Sigmoid colon (tissue), 4 donors: ENCODE results near the gene RASGRF2.

Source experiments
- CTCF ChIP-seq, 4 experiments: fragments of 450-650 bp in 3 of 4; fragments of 200-600 bp in 1 of 4; IDR thresholded peaks; one replicate each; pipeline ENCODE4 v1.5.1; 2016 to 2019; ENCODE audit warnings: antibody characterized with exemption in 4 of 4, mild to moderate bottlenecking in 3 of 4, moderate library complexity in 2 of 4
- POLR2A ChIP-seq, 2 donors: fragments of 450-650 bp; IDR thresholded peaks; one replicate each; pipeline ENCODE4 v1.6.1; 2016; ENCODE audit warnings: antibody characterized with exemption in 2 of 2, mild to moderate bottlenecking in 2 of 2, moderate library complexity in 2 of 2
- POLR2AphosphoS5 ChIP-seq, 4 donors: sonication (generic); formaldehyde crosslinking; IDR thresholded peaks; one replicate each; pipeline ENCODE4 v1.6.1; 2017; ENCODE audit warnings: antibody characterized with exemption in 4 of 4

GRCh38 chr5:80937584-80938356 is 22.4 kb upstream of the RASGRF2 start:
- TF ChIP-seq CTCF (IDR thresholded peaks at IDR 0.05) = no peak
- no peak for TF ChIP-seq POLR2A (IDR thresholded peaks at IDR 0.05)
- TF ChIP-seq POLR2AphosphoS5 (IDR thresholded peaks at IDR 0.05) = no peak
